Keratinocyte (primary cell): ENCODE results near the gene MED26.

Experiments
- CTCF ChIP-seq, 3 experiments: IDR thresholded peaks in 1 of 3; conservative IDR thresholded peaks in 1 of 3; optimal IDR thresholded peaks in 1 of 3; 2 replicates in 2 of 3; 3 replicates in 1 of 3; pipeline versions ENCODE3 to v1.5.1; 2011; ENCODE audit warnings: low read length in 3 of 3, mild to moderate bottlenecking in 3 of 3, moderate library complexity in 2 of 3, control low read depth in 1 of 3, inconsistent platforms in 1 of 3; ENCODE audit not compliant: insufficient read depth in 2 of 3; ENCODE audit errors: extremely low read depth in 1 of 3
- EZH2 ChIP-seq: IDR thresholded peaks from one replicate; pipeline ENCODE4 v1.6.1; 2012; ENCODE audit warnings: inconsistent platforms, mild to moderate bottlenecking, low read length, moderate library complexity

GRCh38 chr19:16654140-16654539, 26.1 kb upstream of the MED26 start:
- TF ChIP-seq EZH2, result no peak
- TF ChIP-seq CTCF (optimal IDR thresholded peaks at IDR 0.05 in 1 of 3, IDR thresholded peaks at IDR 0.05 in 1 of 3, conservative IDR thresholded peaks at IDR 0.05 in 1 of 3; ENCODE audit: extremely low read depth in 1 of 3, insufficient read depth in 2 of 3, low read length in 3 of 3), result no peak
